Sciatic nerve (tissue), 2 donors: ENCODE measurements around the gene NPEPL1. TPM values are rescaled to one million over a fixed set of nuclear protein-coding genes. Genes with fewer than 3 reads are reported as not detected.

ENCODE experiments used
- ATAC-seq: fragments of 200-7000 bp; cut with Tn5 transposase; one replicate; pipeline ENCODE4 v1.9.1; 2020; ENCODE audit warnings: mild to moderate bottlenecking, moderate library complexity
- DNase-seq: peaks from one replicate; pipeline ENCODE4 v3.0.0-alpha.2; 2020; ENCODE audit warnings: low spot score
- intact Hi-C: fragments of 100-400 bp; cut with DNase I; formaldehyde crosslinking; loops from one replicate; pipeline ENCODE4 v1.14.2; 2022
- total RNA-seq: library from RNA; stranded (reverse); fragmentation: NEBNext Ultra II Directional; extraction: Animal tissue kit (Norgen Biotek cat#: 25700); gene quantifications from one replicate; pipeline ENCODE4 v1.2.1, GENCODE V29; 2021
- donor health status: DM: no; HTN: no; CAD: no.
- donor health status: DM: no; HTN: no; CAD: no.

Gene NPEPL1
- total RNA-seq, 1 donor from 2014 or later: 47.5 TPM

- DNase-seq: no peak
- ATAC-seq: no peak
- intact Hi-C loops: no loop called here
Measured at GRCh38 chr20:58696411-58696961, 3.9 kb downstream of the NPEPL1 start.

- DNase-seq (peak; percentile 42), ATAC-seq (no peak)
- intact Hi-C loops: no loop called here
Measured at GRCh38 chr20:58697201-58697866, 4.7 kb downstream of the NPEPL1 start.

DNA sequence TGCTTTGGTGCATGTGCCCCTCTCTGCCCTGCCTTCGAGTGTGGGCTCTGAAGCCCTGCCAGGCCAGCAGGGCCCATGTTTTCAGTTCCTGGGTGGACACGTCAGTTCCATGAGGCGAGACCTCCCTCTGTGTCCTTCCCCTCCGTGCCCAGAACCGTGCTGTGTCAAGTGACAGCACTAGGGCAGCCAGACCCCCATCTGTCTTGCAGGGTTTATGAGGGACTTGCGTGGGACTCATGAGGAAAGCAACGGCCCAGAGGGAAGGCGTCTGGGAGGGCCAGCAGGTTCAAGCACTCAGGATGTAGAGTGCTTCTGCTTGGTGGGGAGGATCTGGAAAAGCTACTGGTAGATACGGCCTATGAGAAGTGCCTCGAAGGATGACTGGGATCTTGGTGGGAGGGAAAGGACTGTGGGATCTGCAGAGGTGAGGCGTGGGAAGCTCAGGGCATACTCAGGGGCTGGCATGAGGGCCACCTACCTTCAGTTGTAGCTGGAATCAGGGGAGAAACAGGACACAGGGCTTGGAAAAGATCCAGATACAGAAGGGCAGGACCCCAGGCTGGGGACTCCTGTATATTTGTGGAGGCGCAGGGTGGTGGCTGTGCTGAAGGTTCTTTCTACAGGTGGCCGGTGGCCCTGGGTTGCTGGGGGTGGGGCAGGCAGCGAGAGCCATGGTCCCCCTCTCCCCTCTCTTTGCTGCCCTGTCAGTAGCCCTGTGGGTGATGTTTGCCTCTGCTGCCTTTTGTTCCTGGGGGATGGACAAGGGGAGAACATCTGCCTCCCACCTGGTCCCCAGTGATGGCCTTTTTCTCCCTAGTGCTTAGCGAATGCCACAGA is 5.5 kb downstream of the NPEPL1 start:
- intact Hi-C loops: no loop called here
- DNase-seq: peak; percentile 57
- ATAC-seq: no peak

DNA sequence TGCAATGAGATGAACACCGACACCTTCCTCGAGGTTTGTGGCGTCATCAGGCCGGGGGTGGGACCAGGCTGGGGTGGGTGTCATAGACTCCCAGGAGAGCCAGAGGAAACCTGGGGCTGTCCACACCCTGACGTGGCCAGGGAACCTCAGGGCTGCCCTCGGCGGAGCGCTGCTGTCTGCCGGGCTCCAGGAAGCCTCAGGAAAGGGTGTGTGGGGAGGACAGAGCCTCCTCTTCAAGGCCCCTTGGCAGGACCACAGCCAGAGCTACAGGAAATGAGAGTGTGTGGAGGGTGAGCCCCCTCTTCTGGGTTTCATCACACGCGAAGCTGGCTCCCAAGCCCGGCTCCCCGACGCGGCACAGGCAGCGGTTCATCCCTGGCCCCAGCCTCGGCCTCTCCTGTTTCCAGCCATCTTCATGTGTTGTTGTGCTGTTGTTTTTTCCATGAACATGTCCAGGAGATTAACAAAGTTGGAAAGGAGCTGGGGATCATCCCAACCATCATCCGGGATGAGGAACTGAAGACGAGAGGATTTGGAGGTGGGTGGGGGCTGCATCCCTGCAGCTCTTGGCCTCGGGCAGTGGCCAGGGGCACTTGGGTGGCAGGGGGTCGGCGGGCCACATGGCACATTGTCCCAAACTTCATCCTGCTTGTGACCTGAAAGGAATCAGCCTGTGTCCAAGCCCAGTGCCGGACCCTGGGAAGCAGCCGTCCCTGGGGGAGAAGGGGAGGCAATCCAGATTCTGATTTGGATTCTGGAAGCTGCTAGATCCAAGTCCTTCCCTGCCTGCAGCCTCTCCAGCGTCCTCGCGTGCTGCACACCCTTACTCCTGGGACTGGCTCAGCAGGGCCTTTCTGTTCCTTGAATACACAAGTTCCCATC is 6.4 kb downstream of the NPEPL1 start:
- DNase-seq (peak; percentile 64), ATAC-seq (peak; percentile 69)
- intact Hi-C loops: no loop called here

- ATAC-seq: peak; percentile 26
- DNase-seq: peak; percentile 51
- intact Hi-C loops: no loop called here
Measured at GRCh38 chr20:58699623-58700107, 7.1 kb downstream of the NPEPL1 start.

GRCh38 chr20:58700121-58700821 is 7.7 kb downstream of the NPEPL1 start:
- DNase-seq (peak; percentile 56), ATAC-seq (peak; percentile 70)
- intact Hi-C loops: no loop called here

GRCh38 chr20:58700823-58701222 is 8.2 kb downstream of the NPEPL1 start:
- ATAC-seq (peak; percentile 78), DNase-seq (peak; percentile 61)

DNA sequence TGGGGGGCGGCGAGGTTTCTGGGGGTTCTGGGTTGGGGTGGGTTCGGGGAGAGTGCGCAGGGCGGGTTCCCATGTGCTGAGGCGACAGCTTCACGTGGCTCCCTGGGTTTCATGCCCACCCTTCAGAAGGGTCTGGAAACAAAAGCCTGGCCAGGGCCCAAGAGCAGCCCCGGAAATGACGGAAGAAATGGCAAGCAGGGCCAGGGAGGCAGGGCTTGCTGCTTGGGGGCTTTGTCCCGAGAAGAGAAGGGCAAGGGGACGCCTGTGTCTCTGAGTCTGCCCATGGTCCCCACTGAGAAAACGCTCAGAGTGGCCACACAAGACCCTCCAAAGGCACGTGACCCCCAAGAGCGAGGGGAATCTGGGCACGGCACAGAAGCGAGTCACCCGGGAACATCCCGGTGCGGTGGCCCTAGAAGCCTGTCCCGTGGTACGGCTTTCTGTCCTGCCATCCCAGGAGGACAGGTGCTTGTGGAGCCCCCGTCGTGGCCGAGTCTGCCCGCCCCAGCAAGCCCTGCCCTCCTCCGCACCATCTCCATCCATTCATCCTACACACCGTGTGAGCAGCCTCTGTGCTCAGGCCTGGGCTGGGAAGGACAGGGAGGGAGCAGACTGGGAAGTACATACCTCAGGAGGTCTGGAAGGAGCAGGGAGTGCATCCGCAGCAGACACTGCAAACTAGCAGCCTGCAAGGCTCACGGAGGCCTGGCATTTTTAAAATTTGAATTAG is 9.0 kb downstream of the NPEPL1 start:
- intact Hi-C loops: no loop called here
- ATAC-seq (no peak), DNase-seq (peak; percentile 55)

More at GRCh38 chr20:58700823-58701222, 8.2 kb downstream of the NPEPL1 start:
- intact Hi-C loops: no loop called here

GRCh38 chr20:58702161-58702510 is 9.5 kb downstream of the NPEPL1 start:
- peak; percentile 33 for DNase-seq
- intact Hi-C loops: no loop called here
- ATAC-seq: no peak

DNA sequence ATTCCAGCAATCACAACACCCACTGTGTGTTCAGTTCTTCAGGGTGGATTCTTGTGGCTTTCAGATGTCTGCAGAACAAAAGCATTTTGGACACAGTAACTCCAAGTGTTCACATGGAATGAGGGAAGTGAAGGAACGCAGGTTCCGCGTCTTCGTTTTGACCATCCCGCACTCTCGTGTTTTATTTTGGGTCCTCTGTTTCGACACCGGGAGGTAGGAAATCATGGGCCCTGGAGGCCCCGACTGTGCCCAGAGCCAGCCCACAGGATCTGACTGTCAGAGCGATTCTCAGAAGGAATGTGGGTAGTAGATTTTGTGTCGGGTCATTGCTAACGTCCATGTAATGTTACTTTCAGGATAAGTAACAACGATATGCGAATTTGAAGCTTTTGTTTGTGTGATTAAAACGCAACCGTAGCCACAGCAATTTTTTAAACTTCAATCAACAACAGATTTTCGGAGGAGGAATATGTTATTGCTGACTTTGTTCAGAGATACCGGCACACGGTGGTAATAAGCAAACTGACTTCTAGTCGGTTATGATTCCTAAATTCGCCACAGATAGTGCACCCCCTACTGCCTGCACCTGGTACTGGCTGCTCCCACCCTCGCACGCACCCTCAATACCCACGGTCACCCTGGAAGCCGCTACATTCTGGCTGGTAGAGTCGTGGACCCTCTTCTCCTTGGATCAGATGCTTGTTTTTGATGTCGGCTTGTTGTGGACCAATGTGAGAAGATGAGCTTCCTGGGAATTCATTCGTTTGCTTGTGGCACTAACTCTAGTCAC is 10.5 kb downstream of the NPEPL1 start:
- no peak for ATAC-seq
- intact Hi-C loops: no loop called here
- DNase-seq: peak; percentile 35

GRCh38 chr20:58703765-58704371 is 11.3 kb downstream of the NPEPL1 start:
- DNase-seq: peak; percentile 38
- ATAC-seq: no peak
- intact Hi-C loops: no loop called here

DNA sequence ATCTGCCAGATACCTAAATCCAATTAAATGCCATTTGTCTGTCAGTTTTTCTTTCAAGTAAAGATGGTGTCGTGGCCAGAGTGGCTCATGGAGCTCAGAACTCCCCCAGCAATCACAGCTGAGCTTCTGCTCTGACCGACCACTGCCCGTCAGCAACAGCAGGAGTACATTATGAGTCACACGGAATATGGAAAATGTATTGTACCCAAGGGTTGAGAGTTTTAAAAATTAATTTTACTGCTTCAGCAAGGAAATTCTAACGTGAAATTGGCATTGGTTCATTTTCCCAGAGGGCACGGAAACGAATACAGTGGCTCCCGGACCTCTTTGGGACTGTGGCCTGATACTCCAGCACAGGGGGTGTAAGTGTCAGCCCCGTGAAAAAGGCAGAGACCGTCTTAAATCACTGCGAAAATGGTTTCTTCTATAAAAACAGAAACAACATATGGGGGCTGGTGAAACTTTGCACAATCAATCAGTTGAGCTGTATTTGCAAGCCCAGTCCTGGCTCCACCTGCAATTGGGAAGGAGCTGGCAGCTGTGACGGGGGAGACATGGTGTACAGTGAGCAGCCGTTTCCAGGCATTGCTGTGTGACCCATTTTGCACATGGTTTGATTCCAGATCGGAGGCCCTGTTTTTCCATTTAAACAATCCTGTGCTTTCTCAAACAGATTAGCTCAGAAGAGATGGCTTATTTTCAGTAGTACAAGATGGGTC is 12.8 kb downstream of the NPEPL1 start:
- DNase-seq: peak; percentile 36
- intact Hi-C loops: no loop called here

GRCh38 chr20:58706150-58706892 is 13.7 kb downstream of the NPEPL1 start:
- DNase-seq (peak; percentile 43), ATAC-seq (no peak)
- intact Hi-C loops: no loop called here

More for the DNA sequence above, 12.8 kb downstream of the NPEPL1 start:
- no peak for ATAC-seq

DNA sequence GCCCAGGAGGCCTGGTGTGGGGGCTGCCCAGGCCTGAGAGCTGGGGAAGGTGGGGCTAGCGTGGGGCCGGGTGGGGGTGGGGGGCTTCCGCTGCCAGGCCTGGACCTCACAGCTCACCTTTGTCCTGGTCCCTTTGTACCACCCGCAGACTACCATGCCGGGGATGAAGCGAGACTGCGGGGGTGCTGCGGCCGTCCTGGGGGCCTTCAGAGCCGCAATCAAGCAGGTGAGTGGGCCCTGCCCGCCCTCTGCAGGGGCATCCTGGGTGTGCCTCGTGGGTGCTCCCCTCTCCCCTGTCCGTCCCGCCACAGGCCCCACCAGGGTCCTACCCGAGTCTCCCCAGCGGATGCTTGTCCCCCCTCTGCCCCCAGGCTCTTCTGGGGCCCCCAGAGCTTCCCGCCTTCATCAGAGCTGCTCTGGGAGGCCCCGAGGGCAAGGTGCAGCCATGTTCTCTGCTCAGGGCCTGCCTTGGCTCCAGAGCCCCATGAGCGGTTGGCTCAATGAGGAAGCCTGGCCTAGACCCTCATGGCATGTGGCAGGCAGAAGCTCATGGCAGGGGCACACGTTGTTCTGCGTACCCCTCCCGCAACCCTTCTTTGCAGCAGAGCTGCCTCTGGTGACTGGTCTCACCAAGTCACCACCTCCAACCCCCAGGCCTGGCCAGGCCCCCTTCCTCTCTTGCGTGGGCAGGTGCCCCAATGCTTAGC is 14.5 kb downstream of the NPEPL1 start:
- intact Hi-C loops: no loop called here
- peak; percentile 41 for DNase-seq
- no peak for ATAC-seq

- intact Hi-C loops: no loop called here
- ATAC-seq (no peak), DNase-seq (no peak)
Measured at GRCh38 chr20:58707770-58708169, 15.2 kb downstream of the NPEPL1 start.
